Adipose tissue (tissue), 3 donors: Measurements from ENCODE around the gene RBBP6. TPM values are rescaled to one million over a fixed set of nuclear protein-coding genes. Genes with fewer than 3 reads are reported as not detected.
"Not testable (repeated sequence)": the region's sequence is repeated elsewhere in the genome, so short reads cannot be mapped to it uniquely, and the experiment has no call there.

Experiments used
- H3K27ac ChIP-seq: one replicate; pipeline ENCODE4 v1.5.1; 2013; ENCODE audit warnings: low read depth, low read length
- WGBS, 3 donors: extraction: QIAGEN DNeasy Blood & Tissue Kit; methylation state at CpG; one replicate each; pipeline ENCODE4 v1.1.7; 2013; 5-methylcytosine and 5-hydroxymethylcytosine counted together
- polyA plus RNA-seq, 3 donors: library from polyadenylated mRNA; stranded (reverse); fragments of 200-250 nt; gene quantifications; one replicate each; pipeline ENCODE4 v1.2.3, GENCODE V29; 2013
- donor health status: healthy with polysubstance abuse.
- donor health status: Bipolar disorder and iron deficiency.
- donor health status: healthy.

RBBP6 gene
- polyA plus RNA-seq, 3 donors: 13.0 to 43.1 (median 25.2) TPM

DNA sequence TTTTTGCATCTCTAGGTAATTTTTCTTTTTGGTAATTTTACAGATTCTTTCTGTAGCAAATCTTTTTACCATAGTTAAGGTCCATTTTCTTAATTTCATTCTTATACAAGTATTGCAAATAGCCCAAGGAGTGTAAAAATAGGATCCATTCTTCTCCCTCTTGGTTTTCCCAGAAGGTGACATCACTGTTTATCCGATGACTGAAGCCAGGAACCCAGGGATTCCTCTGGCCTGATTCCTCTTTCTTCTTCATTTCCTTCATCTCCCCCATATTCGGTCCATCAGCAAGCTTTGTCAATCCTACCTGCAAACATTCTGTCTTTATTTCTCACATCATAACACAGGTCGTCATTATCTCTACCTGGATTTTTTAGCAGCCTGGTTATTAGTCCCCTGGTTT is 5.3 kb downstream of the RBBP6 start:
- H3K27ac ChIP-seq: no peak overlapping the region
- 58 to 63% (median 59%) methylated on average over 3 of the region's 3 CpGs for WGBS, 3 donors

GRCh38 chr16:24550295-24550694 is 10.9 kb downstream of the RBBP6 start:
- no peak overlapping the region for H3K27ac ChIP-seq
- WGBS, 3 donors: 95 to 100% (median 98%) methylated on average over 1 of the region's 1 CpG

DNA sequence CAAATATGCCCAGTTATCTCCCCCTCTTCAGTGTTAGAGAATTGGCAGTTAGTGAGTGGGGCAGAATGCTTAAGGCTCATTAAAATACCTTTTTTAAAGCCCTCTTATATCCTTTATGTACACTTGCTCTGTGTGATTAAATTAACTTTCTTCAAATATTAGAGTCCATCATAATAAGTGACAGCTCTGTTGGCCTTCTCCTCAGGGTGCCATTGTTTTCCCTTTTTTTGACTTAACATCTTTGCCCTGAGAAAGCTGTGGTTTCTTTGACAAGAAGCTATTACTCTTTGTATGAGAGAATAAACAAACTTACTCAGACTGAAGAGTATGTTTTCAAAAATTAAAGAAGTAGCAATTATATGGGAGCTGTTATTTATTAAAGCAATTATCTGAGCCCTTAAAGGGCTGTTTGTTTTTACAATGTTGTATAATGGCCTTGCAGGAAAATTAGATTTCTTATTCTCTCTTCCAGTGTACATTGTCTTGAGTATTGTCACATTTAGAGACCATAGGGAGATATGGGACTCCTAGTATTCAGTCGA is 13.4 kb downstream of the RBBP6 start:
- H3K27ac ChIP-seq: no peak overlapping the region
- 93 to 100% (median 94%) methylated on average over 1 of the region's 1 CpG for WGBS, 3 donors

GRCh38 chr16:24553983-24554382 is 14.6 kb downstream of the RBBP6 start:
- WGBS, 3 donors: 57 to 70% (median 68%) methylated on average over 1 of the region's 1 CpG
- H3K27ac ChIP-seq: no peak overlapping the region

GRCh38 chr16:24555346-24555872 is 16.0 kb downstream of the RBBP6 start:
- H3K27ac ChIP-seq: no peak overlapping the region
- WGBS, 3 donors: 89 to 93% (median 92%) methylated on average over 6 of the region's 6 CpGs

GRCh38 chr16:24562811-24563210 is 23.4 kb downstream of the RBBP6 start:
- H3K27ac ChIP-seq: no peak overlapping the region

- no peak overlapping the region for H3K27ac ChIP-seq
- WGBS, 3 donors: 77 to 81% (median 78%) methylated on average over 4 of the region's 4 CpGs
Measured at GRCh38 chr16:24568392-24568791, 29.0 kb downstream of the RBBP6 start.

- WGBS, 3 donors: 76 to 91% (median 76%) methylated on average over 6 of the region's 6 CpGs
- no peak overlapping the region for H3K27ac ChIP-seq
Measured at GRCh38 chr16:24571096-24571495, 31.7 kb downstream of the RBBP6 start.

- 94 to 100% (median 100%) methylated on average over 2 of the region's 2 CpGs for WGBS, 3 donors
- H3K27ac ChIP-seq: no peak overlapping the region
Measured at GRCh38 chr16:24572069-24572468, 32.7 kb downstream of the RBBP6 start.

GRCh38 chr16:24573141-24573540 is 33.8 kb downstream of the RBBP6 start:
- WGBS, 3 donors: 96 to 98% (median 97%) methylated on average over 6 of the region's 6 CpGs
- no peak overlapping the region for H3K27ac ChIP-seq

DNA sequence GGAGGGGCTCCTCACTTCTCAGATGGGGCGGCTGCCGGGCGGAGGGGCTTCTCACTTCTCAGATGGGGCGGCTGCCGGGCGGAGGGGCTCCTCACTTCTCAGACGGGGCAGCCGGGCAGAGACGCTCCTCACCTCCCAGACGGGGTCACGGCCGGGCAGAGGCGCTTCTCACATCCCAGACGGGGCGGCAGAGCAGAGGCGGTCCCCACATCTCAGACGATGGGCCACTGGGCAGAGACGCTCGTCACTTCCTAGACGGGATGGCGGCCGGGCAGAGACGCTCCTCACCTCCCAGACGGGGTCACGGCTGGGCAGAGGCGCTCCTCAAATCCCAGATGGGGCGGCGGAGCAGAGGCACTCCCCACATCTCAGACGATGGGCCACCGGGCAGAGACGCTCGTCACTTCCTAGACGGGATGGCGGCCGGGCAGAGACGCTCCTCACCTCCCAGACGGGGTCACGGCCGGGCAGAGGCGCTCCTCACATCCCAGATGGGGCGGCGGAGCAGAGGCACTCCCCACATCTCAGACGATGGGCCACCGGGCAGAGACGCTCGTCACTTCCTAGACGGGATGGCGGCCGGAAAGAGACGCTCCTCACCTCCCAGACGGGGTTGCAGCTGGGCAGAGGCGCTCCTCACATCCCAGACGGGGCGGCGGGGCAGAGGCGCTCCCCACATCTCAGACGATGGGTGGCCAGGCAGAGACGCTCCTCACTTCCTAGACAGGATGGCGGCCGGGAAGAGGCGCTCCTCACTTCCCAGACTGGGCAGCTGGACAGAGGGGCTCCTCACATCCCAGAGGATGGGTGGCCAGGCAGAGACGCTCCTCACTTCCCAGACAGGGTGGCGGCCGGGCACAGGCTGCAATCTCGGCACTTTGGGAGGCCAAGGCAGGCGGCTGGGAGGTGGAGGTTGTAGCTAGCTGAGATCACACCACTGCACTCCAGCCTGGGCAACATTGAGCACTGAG is 35.4 kb downstream of the RBBP6 start:
- not testable (repeated sequence) for H3K27ac ChIP-seq
- 97 to 99% (median 97%) methylated on average over 31 to 62 of the region's 66 CpGs for WGBS, 3 donors

DNA sequence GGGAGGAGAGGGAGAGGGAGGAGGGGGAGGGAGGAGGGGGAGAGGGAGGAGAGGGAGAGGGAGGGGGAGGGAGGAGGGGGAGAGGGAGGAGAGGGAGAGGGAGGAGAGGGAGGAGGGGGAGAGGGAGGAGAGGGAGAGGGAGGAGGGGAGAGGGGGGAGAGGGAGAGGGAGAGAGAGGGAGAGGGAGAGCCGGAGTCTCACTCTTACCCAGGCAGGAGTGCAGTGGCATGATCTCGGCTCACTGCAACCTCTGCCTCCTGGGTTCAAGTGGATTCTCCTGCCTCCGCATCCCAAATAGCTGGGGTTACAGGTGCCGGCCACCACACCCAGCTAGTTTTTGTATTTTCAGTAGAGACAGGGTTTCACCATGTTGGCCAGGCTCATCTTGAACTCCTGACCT is 36.4 kb downstream of the RBBP6 start:
- 82 to 91% (median 90%) methylated on average over 4 of the region's 4 CpGs for WGBS, 3 donors

DNA sequence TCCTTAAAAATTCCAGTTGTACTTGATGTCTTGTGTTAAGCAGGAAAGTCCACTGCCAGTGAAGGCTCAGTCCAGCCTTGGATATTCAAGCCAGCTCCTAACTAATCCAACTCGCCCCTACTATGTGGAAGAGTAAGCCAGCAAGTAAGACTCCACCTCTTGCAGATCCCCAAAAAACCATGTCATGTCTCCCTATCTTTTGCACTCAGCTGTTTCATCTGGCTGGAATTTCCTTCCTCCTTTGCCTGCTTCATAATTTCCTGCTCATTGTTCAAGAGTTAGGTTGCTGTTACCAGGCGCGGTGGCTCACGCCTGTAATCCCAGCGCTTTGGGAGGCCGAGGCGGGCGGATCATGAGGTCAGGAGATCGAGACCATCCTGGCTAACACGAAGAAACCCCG is 37.8 kb downstream of the RBBP6 start:
- WGBS, 3 donors: 72 to 91% (median 77%) methylated on average over 10 to 11 of the region's 11 CpGs
- H3K27ac ChIP-seq: no peak overlapping the region

More for the DNA sequence above, 36.4 kb downstream of the RBBP6 start:
- not testable (repeated sequence) for H3K27ac ChIP-seq

- no peak overlapping the region for H3K27ac ChIP-seq
Measured at GRCh38 chr16:24580665-24581064, 41.3 kb downstream of the RBBP6 start.

GRCh38 chr16:24583494-24583893 is 44.1 kb downstream of the RBBP6 start:
- no peak overlapping the region for H3K27ac ChIP-seq
- WGBS, 3 donors: 67 to 76% (median 74%) methylated on average over 5 of the region's 5 CpGs

More at GRCh38 chr16:24580665-24581064, 41.3 kb downstream of the RBBP6 start:
- WGBS, 3 donors: 49 to 70% (median 64%) methylated on average over 5 of the region's 5 CpGs

DNA sequence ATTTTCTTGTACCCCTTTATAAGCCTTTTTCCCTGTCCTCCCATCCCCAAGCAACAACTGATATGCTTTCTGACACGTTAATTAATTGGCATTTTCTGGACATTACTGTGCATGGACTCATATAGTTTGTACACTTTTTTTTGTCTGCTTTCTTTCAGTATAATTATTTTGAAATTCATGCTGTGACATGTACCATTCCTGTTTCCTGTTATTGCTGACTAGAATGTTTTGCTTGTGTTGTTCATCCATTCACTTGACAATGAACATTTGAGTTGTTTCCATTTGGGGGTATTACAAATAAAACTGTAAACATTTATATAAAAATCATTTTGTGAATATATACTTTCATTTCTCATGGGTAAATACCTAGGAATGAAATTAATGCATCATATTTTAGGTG is 50.6 kb downstream of the RBBP6 start:
- H3K27ac ChIP-seq: no peak overlapping the region
- WGBS, 3 donors: 67 to 70% (median 67%) methylated on average over 1 of the region's 1 CpG

DNA sequence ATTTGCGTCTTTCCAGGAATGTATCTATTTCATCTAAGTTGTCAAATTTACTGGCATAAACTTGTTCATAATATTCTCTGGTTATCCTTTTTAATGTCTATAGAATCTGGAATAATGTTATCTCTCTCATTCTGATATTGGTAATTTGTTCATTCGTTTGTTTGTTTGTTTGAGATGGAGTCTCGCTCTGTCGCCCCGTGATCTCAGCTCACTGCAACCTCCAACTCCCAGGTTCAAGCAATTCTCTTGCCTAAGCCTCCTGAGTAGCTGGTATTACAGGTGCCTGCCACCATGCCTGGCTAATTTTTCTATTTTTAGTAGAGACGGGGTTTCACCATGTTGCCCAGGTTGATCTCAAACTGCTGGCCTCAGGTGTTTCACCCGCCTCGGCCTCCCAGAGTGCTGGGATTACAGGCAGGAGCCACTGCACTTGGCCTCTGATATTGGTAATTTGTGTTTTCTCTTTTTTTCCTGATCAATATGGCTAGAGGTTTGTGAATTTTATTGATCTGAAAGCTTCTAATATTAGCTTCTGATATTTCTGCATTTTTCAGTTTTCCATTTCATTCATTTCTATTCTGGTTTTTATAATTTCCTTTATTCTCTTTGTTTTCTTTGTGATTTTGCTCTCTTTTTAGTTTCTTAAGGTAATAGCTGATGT is 59.5 kb downstream of the RBBP6 start:
- H3K27ac ChIP-seq: no peak overlapping the region
- WGBS, 3 donors: 92 to 93% (median 92%) methylated on average over 8 of the region's 8 CpGs

GRCh38 chr16:24609417-24609739 is 70.0 kb downstream of the RBBP6 start:
- 35 to 48% (median 37%) methylated on average over 4 of the region's 4 CpGs for whole genome bisulfite sequencing, 3 donors
- H3K27ac ChIP-seq: no peak overlapping the region

GRCh38 chr16:24609740-24610415 is 70.5 kb downstream of the RBBP6 start:
- WGBS, 3 donors: 3 to 6% (median 5%) methylated on average over 22 of the region's 22 CpGs
- no peak overlapping the region for H3K27ac ChIP-seq
